ENCODE measurements around the gene MYLK. TPM values are rescaled to one million over a fixed set of nuclear protein-coding genes. Genes with fewer than 3 reads are reported as not detected.

The MYLK gene
- total and polyA plus RNA-seq, 9 of the 15 experiments (the other 6 are each of a cell fraction or from before 2014, with no cell fraction given) = 0.11 to 0.53 (median 0.18) TPM; not detected in 2

GRCh38 chr3:123687286-123687685 is 196.8 kb downstream of the MYLK start:
- DNase-seq (ENCODE audit: extremely low read depth in 1 of 4, low spot score in 3 of 4) (no peak), ATAC-seq (no peak), FAIRE-seq (no peak)
- Histone ChIP-seq H3K9me1 (ENCODE audit: control insufficient read depth, insufficient read depth, low read length) (no peaks in the 10 kb centered on the region), H3K79me2 (ENCODE audit: control insufficient read depth, insufficient read depth, low read length) (no peaks in the 10 kb centered on the region), H3K4me3 (no peak overlapping the region), H3K9ac (ENCODE audit: insufficient read depth in 1 of 2, low read depth in 2 of 2, low read length in 2 of 2) (no peak overlapping the region), H3K27ac (ENCODE audit: extremely low read depth, low read depth, low read length) (no peak overlapping the region), H2AFZ (ENCODE audit: low read depth, low read length) (no peak overlapping the region), H3K4me2 (ENCODE audit: insufficient read depth, low read length) (no peak overlapping the region), H3K9me3 (replicated peaks; ENCODE audit: control insufficient read depth, insufficient read depth, low read depth, low read length) (no peaks in the 10 kb centered on the region), H3K27me3 (ENCODE audit: control insufficient read depth in 2 of 2, insufficient read depth in 2 of 2, low read length in 2 of 2) (peaks cover 0 to 16% of the 10 kb centered on the region in 2 experiments; a peak in 3 of 5 replicates), H3K36me3 (ENCODE audit: control insufficient read depth, insufficient read depth, low read length) (no peaks in the 10 kb centered on the region), H3K4me1 (replicated peaks in 1 of 2; ENCODE audit: control insufficient read depth in 2 of 2, insufficient read depth in 2 of 2, low read length in 2 of 2) (no peaks in the 10 kb centered on the region), H4K20me1 (replicated peaks; ENCODE audit: control insufficient read depth, insufficient read depth, low read length) (no peaks in the 10 kb centered on the region)
- TF ChIP-seq ZNF695 (CRISPR knock-in tag; IDR thresholded peaks at IDR 0.05) = no peak
- 0 out of 2 replicates have a peak, but pooled peaks have one; percentile 23 for TF ChIP-seq ESRRA (IDR thresholded peaks at IDR 0.05; ENCODE audit: borderline replicate concordance, low read depth)
- ChIA-PET POLR2A (no interaction called here), CTCF (ENCODE audit: low intra/inter-chr PET ratio) (no interaction called here)
- intact Hi-C loops (cut with micrococcal nuclease) = no loop called here
- no TSS peak for BruUV-seq (replicated peaks)
- in situ Hi-C loops (cut with MboI) = no loop called here

GRCh38 chr3:123686251-123686650 is 197.9 kb downstream of the MYLK start:
- CTCF ChIA-PET (ENCODE audit: low intra/inter-chr PET ratio) = no interaction called here
- Histone ChIP-seq H3K79me2 (ENCODE audit: control insufficient read depth, insufficient read depth, low read length) (no peaks in the 10 kb centered on the region), H3K4me1 (replicated peaks in 1 of 2; ENCODE audit: control insufficient read depth in 2 of 2, insufficient read depth in 2 of 2, low read length in 2 of 2) (no peaks in the 10 kb centered on the region), H3K36me3 (ENCODE audit: control insufficient read depth, insufficient read depth, low read length) (no peaks in the 10 kb centered on the region), H3K9me3 (replicated peaks; ENCODE audit: control insufficient read depth, insufficient read depth, low read depth, low read length) (no peaks in the 10 kb centered on the region), H2AFZ (ENCODE audit: low read depth, low read length) (no peak overlapping the region), H3K27me3 (ENCODE audit: control insufficient read depth in 2 of 2, insufficient read depth in 2 of 2, low read length in 2 of 2) (peaks cover 0 to 12% of the 10 kb centered on the region in 2 experiments; a peak in 3 of 5 replicates), H3K27ac (ENCODE audit: extremely low read depth, low read depth, low read length) (no peak overlapping the region), H3K9me1 (ENCODE audit: control insufficient read depth, insufficient read depth, low read length) (no peaks in the 10 kb centered on the region), H3K4me3 (no peak overlapping the region), H3K9ac (ENCODE audit: insufficient read depth in 1 of 2, low read depth in 2 of 2, low read length in 2 of 2) (no peak overlapping the region), H3K4me2 (ENCODE audit: insufficient read depth, low read length) (no peak overlapping the region), H4K20me1 (replicated peaks; ENCODE audit: control insufficient read depth, insufficient read depth, low read length) (no peaks in the 10 kb centered on the region)
- POLR2A ChIA-PET = no interaction called here
- 15% methylated on average over 3 of the region's 4 CpGs for WGBS (ENCODE audit: insufficient coverage, low coverage, missing lambda C conversion rate)
- in situ Hi-C loops (cut with MboI) = no loop called here
- FAIRE-seq = no peak
- DNase-seq (ENCODE audit: extremely low read depth in 1 of 4, low spot score in 3 of 4) = no peak
- intact Hi-C loops (cut with micrococcal nuclease) = no loop called here
- ATAC-seq = no peak
- BruUV-seq (replicated peaks) = no TSS peak
- TF ChIP-seq SAP30 (IDR thresholded peaks at IDR 0.05; ENCODE audit: borderline replicate concordance, insufficient read depth, low read depth, low read length, poor library complexity, severe bottlenecking) (no peak), MBD1 (CRISPR knock-in tag; IDR thresholded peaks at IDR 0.05) (no peak), NCOA1 (IDR thresholded peaks at IDR 0.05; ENCODE audit: low read depth) (no peak), KDM1A (IDR thresholded peaks at IDR 0.05) (no peak)

All from K562 (cell line).